AML-193 (cell line): ENCODE results near the gene CABP1.

Experiments used
- DNase-seq, 2 experiments: peaks; one replicate each; lab custom pipeline; 2025; lab: John Stamatoyannopoulos, UW

Gene CABP1

DNA sequence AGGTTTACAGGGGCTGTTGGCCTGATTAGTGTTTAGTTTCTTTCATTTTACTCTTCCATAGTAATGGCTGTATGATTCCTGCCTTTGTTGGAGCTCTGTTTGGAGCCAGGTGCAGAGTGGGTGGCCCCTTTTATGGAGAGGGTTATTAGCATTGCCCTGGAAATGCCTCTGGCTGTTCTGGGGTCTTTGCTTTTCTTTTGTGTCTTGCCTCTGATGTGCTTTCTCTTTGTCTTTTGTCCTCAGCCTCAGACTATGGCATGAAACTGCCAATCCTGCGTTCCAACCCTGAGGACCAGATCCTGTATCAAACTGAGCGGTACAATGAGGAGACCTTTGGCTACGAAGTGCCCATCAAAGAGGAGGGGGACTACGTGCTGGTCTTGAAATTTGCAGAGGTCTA is 53.4 kb downstream of the CABP1 start:
- DNase-seq = no peak

DNA sequence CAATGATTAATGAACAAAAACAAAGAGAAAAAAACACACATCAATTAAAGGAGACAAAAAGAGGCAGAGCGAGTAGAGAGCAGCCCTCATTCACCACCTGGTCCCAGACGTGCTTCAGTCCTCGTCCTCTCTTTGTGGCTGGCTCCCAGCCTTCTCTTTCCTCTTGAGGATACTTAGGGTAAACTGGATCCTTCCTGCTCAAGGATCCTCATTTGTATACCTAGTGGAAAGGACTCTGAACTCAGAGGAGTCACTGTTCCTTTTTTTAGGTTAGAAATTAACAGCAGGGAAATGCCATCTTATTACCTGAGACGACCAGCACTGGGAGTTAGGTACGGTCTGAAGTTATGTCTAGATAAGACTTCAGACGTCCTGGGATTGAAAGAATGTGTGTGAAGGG is 56.2 kb downstream of the CABP1 start:
- no peak for DNase-seq

DNA sequence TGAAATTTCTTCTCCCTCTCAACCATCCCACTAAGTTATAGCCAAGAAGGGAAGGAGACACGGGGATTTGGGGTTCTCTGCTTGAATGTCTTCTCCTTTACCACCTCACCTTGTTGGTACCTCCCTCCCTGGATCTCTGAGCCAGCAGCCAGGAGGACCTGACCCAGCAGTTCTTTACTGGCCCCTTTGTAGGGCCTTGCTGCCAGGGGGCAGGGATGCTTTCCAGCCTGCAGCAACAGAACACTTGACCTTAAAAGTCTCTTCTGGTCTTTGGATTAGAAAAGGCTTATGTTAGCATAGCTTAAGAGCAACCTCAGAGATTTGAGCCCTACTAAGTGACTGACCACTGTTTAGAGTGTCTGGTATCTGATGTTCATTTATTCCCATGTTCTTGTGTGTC is 56.9 kb downstream of the CABP1 start:
- no peak for DNase-seq

DNA sequence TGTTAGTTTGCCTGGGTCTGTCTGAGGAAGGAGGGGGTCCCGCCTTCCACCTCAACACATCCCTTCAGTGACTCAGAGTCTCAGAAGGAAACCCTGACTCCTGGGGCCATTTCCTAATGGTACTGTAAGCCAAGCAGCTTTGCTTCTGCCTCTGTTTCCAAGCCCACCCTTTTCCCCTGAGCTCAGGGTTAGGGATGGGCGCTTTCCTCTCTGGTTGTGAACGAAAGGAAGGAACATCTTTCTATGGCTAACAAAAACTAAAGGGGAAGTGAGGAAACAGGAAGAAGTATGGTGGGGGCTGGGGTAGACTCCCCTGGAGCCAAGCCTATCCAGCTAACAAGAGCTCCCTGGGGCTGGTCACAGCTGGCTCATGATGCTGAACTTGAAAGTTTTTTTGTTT is 58.2 kb downstream of the CABP1 start:
- peak; percentile 37 to 67 for DNase-seq

DNA sequence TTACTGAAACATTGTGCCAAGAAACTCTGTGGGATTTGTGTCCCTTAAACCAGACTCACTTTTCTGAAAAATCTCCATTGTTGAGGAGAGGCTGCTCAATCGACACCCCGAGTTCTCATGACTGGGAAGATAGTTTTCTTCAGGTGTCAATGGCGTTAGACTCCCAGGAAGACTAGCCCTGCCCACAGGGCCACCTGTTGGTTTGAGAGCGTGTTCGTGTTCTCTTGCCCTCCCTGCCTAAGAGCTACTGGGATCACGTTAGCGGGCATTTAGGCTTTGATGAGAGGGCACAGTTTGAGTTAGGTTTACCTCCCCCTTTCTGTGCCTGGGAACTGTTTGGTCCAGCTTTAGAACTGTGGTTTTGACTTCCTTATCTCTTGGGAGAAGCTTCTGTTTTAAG is 59.1 kb downstream of the CABP1 start:
- no peak for DNase-seq

DNA sequence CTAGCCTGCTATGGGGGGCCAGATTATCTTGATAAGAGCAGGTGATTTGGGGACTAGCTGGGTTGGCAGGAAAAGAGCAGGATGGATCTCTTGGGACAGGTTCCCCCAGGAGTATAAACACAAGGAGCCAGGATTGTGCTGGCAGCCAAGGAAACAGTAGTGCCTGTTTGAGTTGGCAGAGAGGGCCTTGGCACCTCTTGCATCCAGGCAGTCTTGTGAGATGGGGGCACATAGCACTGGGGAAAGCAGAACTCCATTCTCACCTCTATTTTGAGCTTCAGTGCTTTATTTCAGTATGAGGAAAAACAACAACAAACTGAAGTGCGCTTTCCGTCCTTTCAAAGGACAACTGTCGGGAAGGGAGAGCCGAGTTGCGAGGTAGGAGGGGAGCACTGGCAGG is 60.5 kb downstream of the CABP1 start:
- DNase-seq = no peak

DNA sequence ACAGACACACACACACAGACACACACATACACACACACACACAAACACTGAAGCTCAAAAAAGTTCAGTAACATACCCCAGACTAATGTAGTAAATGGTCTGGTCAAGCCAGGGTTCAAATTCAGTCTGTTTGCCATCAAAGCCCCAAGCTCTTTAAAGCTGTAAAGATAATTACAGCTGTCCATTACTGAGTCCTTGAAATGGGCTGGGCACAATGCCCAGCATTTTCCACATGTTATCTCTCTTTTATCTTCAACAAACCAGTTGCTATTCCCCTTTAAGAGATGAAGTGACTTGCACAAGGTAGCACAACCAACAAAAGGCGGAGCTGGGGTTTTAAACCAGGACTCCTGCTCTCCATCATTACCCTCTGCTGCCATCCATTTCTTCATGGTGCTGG is 62.2 kb downstream of the CABP1 start:
- no peak for DNase-seq

DNA sequence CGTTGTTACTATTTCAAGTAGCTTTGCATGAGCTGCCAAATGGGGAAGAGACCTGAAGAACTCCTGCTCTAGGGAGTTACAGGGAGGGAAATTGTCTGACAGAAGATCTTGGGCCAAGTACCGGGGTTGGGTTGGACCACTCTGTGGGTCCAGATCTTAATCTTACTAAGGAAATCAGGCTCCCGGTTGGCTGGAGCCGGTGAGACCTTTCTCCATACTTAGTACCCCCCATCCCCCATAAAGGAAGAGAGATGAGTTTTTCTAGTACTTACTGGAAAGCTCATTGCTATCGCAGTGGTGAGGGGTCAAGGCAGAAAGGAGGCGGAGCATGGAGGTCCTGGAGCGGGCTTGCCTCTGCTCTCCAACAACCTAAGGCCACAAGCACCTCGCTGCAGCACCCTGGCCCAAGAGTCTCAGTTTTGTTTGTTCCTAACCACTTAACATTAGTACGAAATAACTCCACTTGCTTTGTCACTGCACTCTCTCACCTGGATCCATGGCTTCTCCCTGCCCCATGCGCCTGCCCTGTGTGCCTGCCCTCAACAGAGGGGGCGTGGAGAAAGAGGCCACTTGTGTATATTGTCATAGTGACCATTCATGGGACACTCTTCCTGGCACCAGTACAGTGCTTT is 63.0 kb downstream of the CABP1 start:
- DNase-seq = no peak

DNA sequence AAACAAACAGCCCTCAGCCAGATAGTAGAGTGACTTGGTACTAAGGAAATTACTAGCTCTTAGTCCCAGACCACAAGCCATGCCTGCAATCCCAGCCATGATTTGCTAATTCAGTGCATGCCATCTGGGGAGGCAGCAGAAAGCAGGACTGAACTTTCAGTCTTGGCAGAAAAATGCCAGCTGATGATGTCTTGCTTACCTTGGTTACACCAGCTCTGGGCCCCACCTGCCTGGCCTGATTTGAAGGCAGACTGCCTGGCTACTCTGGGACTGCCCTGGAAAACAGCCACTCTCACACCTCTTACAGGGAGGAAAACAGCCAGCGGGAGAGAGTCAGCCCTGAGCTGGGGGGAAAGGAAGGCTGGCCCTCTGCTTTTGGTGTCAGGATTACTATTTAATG is 65.2 kb downstream of the CABP1 start:
- DNase-seq = no peak

DNA sequence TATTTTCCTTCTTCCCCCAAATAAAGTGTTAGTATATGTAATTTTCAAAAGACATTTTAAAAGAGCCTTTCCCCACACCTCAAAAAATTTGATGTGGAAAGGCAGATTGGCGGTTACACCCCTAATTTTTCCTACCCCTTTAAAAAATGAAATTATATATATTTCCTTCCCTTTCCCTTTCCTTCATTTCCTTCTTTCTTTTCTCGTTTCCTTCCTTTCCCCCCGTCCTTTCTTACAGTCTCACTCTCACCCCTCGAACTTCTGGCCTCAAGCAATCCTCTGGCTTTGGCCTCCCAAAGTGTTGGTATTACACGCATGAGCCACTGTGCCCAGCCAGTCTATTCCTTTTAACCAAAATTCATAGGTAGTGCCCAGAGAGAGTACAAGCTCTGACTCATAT is 65.6 kb downstream of the CABP1 start:
- no peak for DNase-seq

DNA sequence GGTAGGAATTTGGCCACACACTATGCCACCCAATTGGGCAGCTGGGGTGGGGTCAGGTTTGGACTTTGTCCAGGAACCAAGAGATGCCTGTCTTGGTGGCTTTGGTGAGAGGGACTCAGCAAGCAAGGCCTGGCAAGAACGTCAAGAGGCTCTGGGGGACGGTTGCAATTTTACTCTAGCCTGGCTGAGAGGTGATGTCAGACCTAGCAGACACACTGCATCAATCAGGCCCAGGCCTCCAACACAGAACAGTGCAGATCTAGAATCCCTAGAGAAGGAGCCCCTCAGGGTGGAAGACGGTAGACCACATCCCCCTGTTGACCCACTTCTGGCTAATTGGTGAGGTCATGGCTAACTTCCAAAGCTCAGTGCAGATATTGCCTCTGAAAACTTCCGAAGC is 68.2 kb downstream of the CABP1 start:
- DNase-seq = no peak

DNA sequence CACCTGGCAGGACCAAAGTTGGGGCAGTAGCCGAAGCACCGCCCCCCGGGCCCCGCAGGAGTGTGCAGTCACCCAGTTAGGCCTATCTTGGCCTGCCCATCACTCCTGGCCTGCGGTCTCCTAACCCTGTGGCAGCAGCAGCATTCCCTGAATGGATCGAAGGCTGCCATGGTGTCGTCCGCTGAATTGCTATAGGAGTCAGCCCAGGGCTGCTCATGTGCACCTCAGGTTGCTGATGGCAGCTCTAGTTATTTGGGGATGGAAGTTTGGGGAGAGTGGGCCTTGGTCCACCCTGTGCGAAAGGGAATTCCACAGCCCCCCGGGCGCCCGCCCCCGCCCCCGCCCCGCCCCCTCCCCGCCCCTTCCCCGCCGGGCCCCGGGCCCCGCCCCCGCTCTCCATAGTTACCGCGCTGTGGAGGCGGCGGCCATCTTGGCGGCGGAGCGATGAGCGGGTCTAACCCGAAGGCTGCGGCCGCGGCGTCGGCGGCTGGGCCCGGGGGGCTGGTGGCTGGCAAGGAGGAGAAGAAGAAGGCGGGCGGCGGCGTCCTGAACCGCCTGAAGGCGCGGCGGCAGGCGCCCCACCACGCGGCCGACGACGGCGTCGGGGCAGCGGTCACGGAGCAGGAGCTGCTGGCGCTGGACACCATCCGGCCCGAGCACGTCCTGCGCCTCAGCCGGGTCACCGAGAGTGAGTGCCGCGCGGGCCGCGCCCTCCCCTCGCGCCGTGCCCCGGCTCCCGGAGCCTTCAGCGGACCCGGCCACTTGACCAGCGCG is 69.8 kb downstream of the CABP1 start, which contains the start of gene UNC119B:
Gene UNC119B, plus strand, starts transcription at position 428 of the 774 bp plus-strand sequence. Its CDS starts 17 bp downstream, at position 445.
- DNase-seq = peak; percentile 22 to 27

DNA sequence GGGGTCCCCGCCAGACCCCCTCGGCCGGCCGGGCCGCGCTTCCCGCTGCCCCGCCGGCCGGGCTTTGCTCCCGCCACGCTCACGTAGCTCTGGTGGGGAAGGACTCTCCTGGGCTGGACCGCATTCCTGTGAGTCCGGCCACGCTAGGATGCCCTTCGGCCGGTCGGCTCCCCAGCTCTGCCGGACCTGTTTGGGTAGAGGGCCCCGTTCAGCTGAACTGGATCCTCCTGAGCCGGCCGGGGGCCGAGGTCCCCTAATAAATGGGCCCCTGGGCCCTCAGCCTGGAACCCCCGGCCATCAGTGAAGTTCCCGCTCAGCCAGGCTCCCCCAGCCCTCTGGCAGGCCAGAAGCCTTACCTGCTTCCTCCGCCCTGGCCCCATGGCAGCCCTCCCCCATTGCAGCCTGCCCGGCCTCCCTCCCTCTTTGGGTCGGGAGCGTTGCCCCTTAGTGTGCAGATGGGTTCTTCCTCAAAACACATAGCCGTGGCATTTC is 70.4 kb downstream of the CABP1 start:
- no peak for DNase-seq

DNA sequence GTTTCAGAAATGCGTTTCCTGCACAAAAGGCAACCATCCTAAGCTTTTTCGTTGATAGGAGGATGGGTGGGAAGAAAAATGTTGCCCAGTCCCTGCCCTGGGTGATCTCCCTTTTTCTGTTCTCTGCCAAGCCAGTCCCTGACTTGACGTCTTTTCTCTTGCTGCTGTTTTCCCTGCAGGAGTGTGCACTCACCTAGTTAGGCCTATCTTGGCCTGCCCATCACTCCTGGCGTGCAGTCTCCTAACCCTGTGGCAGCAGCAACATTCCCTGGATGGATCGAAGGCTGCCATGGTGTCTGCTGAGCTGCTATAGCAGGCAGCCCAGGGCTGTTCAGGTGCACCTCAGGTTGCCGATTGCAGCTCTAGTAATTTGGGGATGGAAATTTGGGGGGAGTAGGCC is 71.0 kb downstream of the CABP1 start:
- DNase-seq = no peak

DNA sequence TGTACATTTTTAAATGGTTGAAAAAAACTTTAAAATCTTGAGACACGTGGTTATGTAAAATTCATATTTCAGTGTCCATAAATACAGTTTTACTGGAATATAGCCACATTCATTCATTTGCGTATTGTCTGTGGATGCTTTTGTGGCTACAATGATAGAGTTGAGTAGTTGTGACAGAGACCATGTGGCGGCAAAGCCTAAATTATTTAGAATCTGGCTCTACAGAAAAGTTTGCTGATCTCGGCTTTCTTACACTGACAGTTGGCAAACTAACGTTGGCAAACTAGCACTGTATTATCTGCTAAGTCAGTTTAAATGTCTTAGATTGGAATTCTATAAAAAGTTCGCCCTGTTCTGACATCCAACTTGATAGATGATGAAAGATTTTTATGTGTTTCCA is 72.2 kb downstream of the CABP1 start:
- DNase-seq = no peak

DNA sequence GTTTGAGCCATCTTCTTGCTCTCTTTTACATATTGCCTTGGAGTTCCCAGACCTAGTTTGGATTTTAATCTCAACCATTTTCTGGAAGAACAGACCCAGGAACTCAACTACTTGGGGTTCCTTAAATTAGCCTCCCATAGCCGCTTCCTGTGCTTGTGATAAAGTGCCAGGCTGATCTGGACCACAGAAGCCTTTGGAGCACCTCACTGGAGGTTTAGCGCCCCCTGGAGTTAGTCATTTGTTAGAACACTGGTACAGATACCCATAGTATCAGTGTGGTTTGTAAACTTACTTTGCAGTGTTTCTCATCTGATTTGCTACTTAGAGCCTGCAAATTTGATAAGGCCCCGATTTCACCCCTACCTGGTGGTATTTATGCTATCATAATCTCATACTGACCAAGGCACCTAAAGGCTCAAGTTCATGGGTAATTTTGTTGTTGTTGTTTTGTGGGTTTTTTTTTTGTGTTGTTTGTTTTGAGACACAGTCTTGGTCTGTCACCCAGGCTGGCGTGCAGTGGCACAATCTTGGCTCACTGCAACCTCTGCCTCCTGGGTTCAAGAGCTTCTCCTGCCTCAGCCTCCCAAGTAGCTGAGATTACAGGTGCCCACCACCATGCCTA is 73.5 kb downstream of the CABP1 start:
- peak; percentile 82 to 85 for DNase-seq
